ENCODE measurements around the gene GBX1. TPM values are rescaled to one million over a fixed set of nuclear protein-coding genes. Genes with fewer than 3 reads are reported as not detected.

The GBX1 gene
- polyA plus RNA-seq, 3 donors, result not detected

DNA sequence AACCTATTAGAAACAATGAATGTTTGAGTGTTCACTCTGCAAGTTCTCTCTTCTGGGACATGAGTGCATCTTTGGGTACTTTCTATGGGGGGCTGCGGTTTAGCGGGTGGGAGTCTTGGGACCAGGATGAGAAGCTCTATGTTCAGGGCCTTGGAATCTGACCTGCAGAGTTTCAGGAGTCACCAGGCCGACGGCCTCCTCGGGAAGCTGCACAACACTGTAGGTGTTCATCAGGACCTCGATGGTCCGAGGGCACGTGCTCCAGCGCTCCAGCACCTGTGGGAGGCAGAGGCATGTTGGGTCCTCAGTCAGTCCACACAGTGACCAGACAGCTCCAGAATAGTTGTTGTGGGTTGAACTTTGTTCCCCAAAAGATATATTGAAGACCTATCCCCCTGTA is 8.9 kb upstream of the GBX1 start:
- WGBS, 3 donors, result 84 to 92% (median 90%) methylated on average over 9 of the region's 9 CpGs
- no peak overlapping the region for H3K27ac ChIP-seq (ENCODE audit: low read depth, low read length)

DNA sequence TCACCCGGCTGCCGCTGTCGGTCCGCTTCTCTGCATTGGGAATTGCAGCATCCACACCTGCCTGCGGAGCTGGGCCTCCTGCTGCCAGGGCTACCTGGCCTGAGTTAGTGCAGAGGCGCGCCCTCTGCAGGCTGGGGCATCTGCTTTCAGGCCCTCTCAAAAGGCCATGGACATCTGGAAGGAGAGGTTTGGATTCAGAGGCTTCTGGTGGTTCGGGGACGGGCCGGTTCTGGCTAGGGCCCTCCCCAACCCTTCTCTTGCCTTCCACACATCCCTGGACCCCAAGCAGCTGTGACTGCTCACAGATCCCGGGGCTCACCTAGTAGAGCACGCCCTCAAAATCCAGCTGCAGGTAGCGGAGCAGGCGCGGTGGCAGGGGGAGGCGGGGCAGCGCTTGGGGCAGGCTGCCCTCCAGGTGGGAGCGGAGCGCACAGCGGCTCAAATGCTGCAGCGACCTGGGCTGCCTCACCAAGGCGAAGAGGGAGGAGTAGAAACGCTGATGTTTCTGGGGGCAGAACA is 8.4 kb upstream of the GBX1 start:
- H3K27ac ChIP-seq (ENCODE audit: low read depth, low read length), result no peak overlapping the region
- WGBS, 3 donors, result 53 to 81% (median 75%) methylated on average over 23 of the region's 23 CpGs

GRCh38 chr7:151175047-151175792 is 7.7 kb upstream of the GBX1 start:
- H3K27ac ChIP-seq (ENCODE audit: low read depth, low read length), result no peak overlapping the region
- WGBS, 3 donors, result 75% methylated on average over 16 of the region's 16 CpGs

DNA sequence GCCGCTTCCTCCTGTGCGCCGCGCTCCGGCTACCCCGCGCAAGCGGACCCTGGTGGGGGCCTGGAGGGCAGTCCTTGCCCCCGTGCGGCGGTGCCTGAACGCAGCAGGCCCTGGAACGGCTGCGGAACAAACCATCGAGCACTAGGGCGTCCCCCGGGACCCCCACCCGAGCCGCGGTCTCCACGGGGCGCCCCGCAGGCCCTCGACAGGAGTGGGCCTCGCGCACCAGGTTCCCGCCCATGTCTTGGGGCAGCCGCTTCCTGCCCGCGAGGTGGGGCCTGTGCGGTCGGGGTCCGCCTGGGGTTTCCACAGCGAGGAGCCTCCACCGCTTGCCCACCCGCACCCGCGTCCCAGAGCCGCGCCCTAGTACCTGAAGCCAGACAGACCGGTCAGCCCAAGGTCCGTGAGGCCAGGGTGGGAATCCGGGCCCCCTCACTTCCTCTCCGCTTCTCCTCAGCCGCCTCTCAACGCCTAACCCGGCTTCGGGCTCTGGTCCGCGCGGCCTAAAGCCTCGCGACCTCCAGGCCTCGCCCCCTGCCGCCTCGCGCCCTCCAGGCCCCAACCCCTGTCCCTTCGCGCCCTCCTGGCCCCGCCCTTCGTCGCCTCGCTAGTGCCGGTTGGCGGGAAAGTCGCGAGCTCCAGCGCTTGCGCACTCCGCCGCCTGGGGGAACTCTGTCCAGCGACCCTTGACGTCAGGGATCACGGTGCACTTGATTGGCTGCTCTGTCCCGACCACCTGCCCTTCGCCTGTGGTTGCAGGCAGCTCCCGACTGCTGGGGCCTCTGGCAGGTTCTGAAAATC is 7.0 kb upstream of the GBX1 start:
- WGBS, 3 donors, result 55 to 68% (median 63%) methylated on average over 77 of the region's 77 CpGs

DNA sequence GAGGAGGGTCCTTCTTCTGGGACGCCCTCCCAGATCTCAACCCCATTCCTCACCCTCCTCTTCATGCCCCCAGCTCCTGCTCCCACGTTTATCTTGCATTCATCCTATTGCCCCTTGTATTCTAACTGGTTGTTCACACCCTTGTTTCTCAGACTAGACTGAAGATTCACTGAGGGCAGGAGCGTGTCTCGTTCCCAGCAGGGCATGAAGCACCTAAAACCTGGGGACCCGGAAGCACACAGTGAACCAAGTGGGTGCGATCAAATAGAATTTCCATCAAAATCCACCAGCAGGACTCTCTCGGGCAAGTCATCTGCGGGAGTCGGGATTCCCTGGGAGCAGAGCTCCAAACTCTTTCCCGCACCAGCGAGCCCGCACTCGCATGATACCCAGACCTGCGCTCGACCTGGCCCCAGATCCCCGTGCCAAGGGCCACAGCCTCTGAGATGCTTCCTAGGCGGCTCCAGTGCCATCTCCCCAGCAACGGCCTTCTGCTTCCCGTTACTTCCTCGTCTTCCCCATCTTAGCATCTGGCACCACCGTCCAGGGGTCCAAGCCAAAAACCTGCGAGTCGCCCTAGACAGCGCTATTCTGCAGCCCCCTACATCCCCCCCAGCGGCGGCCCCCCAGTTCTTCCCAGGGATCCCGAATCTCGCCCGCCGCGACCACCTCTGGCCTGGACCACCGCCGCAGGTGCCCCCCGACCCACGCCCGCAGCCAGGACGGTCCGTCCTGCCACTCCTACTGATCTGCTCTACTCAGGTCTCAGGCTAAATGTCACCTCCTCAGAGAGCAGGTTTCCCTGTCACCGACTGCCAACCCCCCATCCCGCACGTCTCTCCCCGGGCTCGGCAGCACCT is 6.1 kb upstream of the GBX1 start:
- 82 to 87% (median 86%) methylated on average over 33 to 43 of the region's 43 CpGs for WGBS, 3 donors
- H3K27ac ChIP-seq (ENCODE audit: low read depth, low read length), result no peak overlapping the region

More for the DNA sequence above, 7.0 kb upstream of the GBX1 start:
- no peak overlapping the region for H3K27ac ChIP-seq (ENCODE audit: low read depth, low read length)

- 17 to 22% (median 22%) methylated on average over 42 of the region's 42 CpGs for WGBS, 3 donors
Measured at GRCh38 chr7:151172273-151173141, 5.0 kb upstream of the GBX1 start.

GRCh38 chr7:151168787-151169162 is 1.3 kb upstream of the GBX1 start:
- 42 to 49% (median 43%) methylated on average over 10 of the region's 10 CpGs for WGBS, 3 donors
- no peak overlapping the region for H3K27ac ChIP-seq (ENCODE audit: low read depth, low read length)

More at GRCh38 chr7:151172273-151173141, 5.0 kb upstream of the GBX1 start:
- no peak overlapping the region for H3K27ac ChIP-seq (ENCODE audit: low read depth, low read length)

DNA sequence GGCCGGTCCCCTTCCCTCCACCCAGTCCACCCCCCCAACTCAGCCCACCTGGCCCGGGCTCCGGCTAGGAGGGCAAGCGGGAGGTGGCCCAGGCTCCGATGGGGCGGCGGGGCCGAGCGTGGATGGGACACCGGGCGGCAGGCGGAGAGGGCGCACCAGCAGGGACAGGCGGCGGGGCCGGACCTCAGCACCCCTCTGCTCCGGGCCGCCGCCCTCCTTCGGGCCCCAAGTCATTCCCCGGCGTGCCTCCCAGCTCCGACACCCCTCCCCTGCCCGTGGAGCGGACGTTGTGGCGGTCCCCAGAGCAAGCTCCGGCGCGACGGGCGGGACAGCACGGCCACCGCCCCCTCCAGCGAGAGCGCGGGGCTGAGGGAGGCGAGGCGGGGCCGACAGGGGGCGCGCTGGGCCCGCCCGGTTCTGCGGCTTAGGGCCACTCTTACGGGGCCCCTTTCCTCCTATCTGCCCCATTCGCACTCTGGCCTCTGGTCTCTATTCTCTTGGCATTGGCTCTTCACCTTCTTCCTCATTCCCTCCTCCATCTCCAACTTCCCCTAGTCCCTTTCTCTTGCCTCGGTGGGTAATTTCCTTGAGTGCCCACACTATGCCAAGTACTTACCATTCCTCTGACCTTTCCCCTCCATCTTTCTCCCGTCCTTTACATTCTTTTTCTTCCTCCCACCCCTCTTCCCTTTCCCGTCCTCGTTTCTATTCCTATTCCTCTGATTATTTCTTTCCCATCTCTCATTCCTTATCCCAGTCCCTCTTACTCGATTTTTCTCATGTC is 701 bp upstream of the GBX1 start:
- 2% methylated on average over 32 to 52 of the region's 52 CpGs for WGBS, 3 donors
- H3K27ac ChIP-seq (ENCODE audit: low read depth, low read length), result no peak overlapping the region

GRCh38 chr7:151166629-151167196 is 781 bp downstream of the GBX1 start:
- H3K27ac ChIP-seq (ENCODE audit: low read depth, low read length), result no peak overlapping the region

GRCh38 chr7:151161757-151162156 is 5.7 kb downstream of the GBX1 start:
- no peak overlapping the region for H3K27ac ChIP-seq (ENCODE audit: low read depth, low read length)
- 74 to 89% (median 88%) methylated on average over 1 of the region's 1 CpG for WGBS, 3 donors

More at GRCh38 chr7:151166629-151167196, 781 bp downstream of the GBX1 start:
- 11 to 16% (median 12%) methylated on average over 30 to 31 of the region's 31 CpGs for WGBS, 3 donors

DNA sequence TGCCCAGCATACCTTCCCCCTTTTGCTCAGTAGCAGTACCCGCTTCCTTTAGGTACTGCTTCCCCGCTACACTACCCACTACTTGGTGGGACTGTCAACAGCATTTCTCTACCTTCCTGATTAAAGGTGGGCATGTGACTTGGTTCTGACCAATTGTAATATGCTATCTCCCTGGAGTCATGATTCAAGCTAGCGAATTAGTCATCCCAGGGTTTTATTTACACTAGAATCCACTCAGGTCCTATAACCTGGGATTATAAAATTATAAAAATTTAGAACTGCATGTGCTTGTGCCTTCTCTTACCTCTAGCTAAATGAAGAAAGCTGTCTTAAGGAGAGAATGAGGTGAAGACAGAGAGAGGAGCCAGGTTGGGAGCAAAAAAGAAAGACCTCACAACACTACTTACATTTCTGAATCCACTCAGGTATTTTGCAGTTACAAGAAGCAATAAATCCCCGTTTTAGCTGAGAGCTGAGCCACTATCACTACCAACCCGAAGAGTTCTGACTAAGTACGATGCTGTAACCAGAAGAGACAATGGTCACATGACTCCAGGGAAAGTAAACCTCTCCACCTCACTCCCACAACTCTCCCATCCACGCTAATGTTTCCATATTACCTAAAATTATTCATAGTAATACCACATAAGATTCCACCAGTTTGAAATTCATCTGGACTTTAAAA is 9.7 kb downstream of the GBX1 start:
- 73 to 79% (median 74%) methylated on average over 7 of the region's 7 CpGs for WGBS, 3 donors
- no peak overlapping the region for H3K27ac ChIP-seq (ENCODE audit: low read depth, low read length)

GRCh38 chr7:151152643-151153513 is 14.6 kb downstream of the GBX1 start:
- WGBS, 3 donors, result 55 to 61% (median 56%) methylated on average over 6 of the region's 6 CpGs

DNA sequence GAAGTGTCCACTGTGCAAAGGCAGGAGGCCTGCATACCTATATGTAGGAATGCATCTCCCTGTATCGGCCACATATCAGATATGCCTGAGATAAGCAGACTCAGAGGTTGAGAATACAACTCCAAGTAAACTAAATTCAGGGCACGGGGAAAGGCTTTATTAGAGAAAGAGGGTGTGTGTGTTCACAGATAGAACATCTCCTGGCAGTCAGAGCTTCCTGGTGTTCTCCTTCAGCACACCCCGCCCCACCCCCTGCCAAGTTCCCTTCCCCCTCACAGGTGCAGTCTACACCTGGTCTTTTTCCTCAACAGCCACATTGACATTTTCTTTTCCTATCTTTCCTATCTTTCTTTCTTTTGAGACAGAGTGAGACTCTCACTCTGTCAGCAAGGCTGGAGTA is 17.1 kb downstream of the GBX1 start:
- H3K27ac ChIP-seq (ENCODE audit: low read depth, low read length), result no peak overlapping the region
- 57 to 78% (median 67%) methylated on average over 3 of the region's 3 CpGs for WGBS, 3 donors

More at GRCh38 chr7:151152643-151153513, 14.6 kb downstream of the GBX1 start:
- H3K27ac ChIP-seq (ENCODE audit: low read depth, low read length), result no peak overlapping the region

GRCh38 chr7:151148319-151149259 is 18.9 kb downstream of the GBX1 start:
- WGBS, 3 donors, result 55 to 63% (median 57%) methylated on average over 22 of the region's 22 CpGs
- H3K27ac ChIP-seq (ENCODE audit: low read depth, low read length), result no peak overlapping the region
